MCF 10A (cell line): ENCODE results near the gene SELL. TPM values are rescaled to one million over a fixed set of nuclear protein-coding genes. Genes with fewer than 3 reads are reported as not detected.

Source experiments
- BruUV-seq: library from RNA; stranded (reverse); fragments of 400-500 nt; replicated peaks from 2 replicates; lab custom pipeline; 2021; lab: Mats Ljungman, UMichigan
- CTCF ChIA-PET: fragments of 300-600 bp; sonication (Branson Sonifier 250); formaldehyde crosslinking; extraction: SDS; loops from one replicate; lab custom pipeline; 2021; ENCODE audit warnings: antibody characterized with exemption, inconsistent platforms; lab: Yijun Ruan, JAX
- POLR2A ChIA-PET: fragments of 300-600, 350-650 bp; sonication (Branson Sonifier 250); formaldehyde crosslinking; extraction: SDS; loops from one replicate; lab custom pipeline; 2020; ENCODE audit warnings: antibody characterized with exemption, inconsistent platforms; lab: Yijun Ruan, JAX
- DNase-seq: peaks from one replicate; pipeline ENCODE4 v3.0.0-alpha.2; 2018; ENCODE audit not compliant: unreplicated experiment
- H3K27ac Mint-ChIP-seq: one replicate; pipeline ENCODE4 v1.8.0; 2022; ENCODE audit warnings: mild to moderate bottlenecking, low read depth, mixed read lengths; ENCODE audit not compliant: unreplicated experiment
- H3K27me3 Mint-ChIP-seq: one replicate; pipeline ENCODE4 v1.8.0; 2022; ENCODE audit warnings: mixed read lengths; ENCODE audit not compliant: insufficient read depth, unreplicated experiment
- H3K36me3 Mint-ChIP-seq: one replicate; pipeline ENCODE4 v1.8.0; 2022; ENCODE audit warnings: mild to moderate bottlenecking, moderate library complexity, mixed read lengths; ENCODE audit not compliant: insufficient read depth, unreplicated experiment
- H3K4me1 Mint-ChIP-seq: one replicate; pipeline ENCODE4 v1.8.0; 2022; ENCODE audit warnings: mixed read lengths; ENCODE audit not compliant: insufficient read depth, unreplicated experiment
- H3K4me3 Mint-ChIP-seq: one replicate; pipeline ENCODE4 v1.8.0; 2022; ENCODE audit warnings: mild to moderate bottlenecking, moderate library complexity, mixed read lengths; ENCODE audit not compliant: unreplicated experiment
- H3K9me3 Mint-ChIP-seq: one replicate; pipeline ENCODE4 v1.8.0; 2022; ENCODE audit warnings: mixed read lengths; ENCODE audit not compliant: unreplicated experiment
- intact Hi-C: fragments of 100-400 bp; cut with micrococcal nuclease; formaldehyde crosslinking; loops from 2 replicates; pipeline ENCODE4 v1.14.1; 2022
- total RNA-seq: library from RNA; stranded (reverse); gene quantifications from 2 replicates; pipeline ENCODE4 v1.2.3, GENCODE V29; 2022
- TF ChIP-seq, protein P1 (sequence below): fragments of 200-600 bp; IDR thresholded peaks from one replicate; pipeline ENCODE4 v1.8.0; 2022; ENCODE audit warnings: antibody characterized with exemption, mild to moderate bottlenecking; ENCODE audit not compliant: unreplicated experiment

Gene SELL
- total RNA-seq, 1 experiment from 2014 or later: not detected

- BruUV-seq: no TSS peak
- Mint-ChIP-seq H3K4me1 (peaks cover 7% of the 10 kb centered on the region), H3K27me3 (peaks cover 46% of the 10 kb centered on the region), H3K27ac (no peak overlapping the region), H3K36me3 (no peaks in the 10 kb centered on the region), H3K9me3 (no peaks in the 10 kb centered on the region), H3K4me3 (no peak overlapping the region)
- ChIA-PET POLR2A (no interaction called here), CTCF (interaction anchor here (4.8 kb wide), 1 partner anchor 107 kb away, joined by 30 read pairs; no protein-coding TSS in a partner anchor)
- TF ChIP-seq, protein P1, sequence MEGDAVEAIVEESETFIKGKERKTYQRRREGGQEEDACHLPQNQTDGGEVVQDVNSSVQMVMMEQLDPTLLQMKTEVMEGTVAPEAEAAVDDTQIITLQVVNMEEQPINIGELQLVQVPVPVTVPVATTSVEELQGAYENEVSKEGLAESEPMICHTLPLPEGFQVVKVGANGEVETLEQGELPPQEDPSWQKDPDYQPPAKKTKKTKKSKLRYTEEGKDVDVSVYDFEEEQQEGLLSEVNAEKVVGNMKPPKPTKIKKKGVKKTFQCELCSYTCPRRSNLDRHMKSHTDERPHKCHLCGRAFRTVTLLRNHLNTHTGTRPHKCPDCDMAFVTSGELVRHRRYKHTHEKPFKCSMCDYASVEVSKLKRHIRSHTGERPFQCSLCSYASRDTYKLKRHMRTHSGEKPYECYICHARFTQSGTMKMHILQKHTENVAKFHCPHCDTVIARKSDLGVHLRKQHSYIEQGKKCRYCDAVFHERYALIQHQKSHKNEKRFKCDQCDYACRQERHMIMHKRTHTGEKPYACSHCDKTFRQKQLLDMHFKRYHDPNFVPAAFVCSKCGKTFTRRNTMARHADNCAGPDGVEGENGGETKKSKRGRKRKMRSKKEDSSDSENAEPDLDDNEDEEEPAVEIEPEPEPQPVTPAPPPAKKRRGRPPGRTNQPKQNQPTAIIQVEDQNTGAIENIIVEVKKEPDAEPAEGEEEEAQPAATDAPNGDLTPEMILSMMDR: no peak
- no peak for DNase-seq
- intact Hi-C loops: loop anchor here (5.0 kb wide), 1 partner anchor 241 kb away; no protein-coding TSS in a partner anchor
Observed at GRCh38 chr1:169707912-169708604, 3.4 kb downstream of the SELL start.

DNA sequence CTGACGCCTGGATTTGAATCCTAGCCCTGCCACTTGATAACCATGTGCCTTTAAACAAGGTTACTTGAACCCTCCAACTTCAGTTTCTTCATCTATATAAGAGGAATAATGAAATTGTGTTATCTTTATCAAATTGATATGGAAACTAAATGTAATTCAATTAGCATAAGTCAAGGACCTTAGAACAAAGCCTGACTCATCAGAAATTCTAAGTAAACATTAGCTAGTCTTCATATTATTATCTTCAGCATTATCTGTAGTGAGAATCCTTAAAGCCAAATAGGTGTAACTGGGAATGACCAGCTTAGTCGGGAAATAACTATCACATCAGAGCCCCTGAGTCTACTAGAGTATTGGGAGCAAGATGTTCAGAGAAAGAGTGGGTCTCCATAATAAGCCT, 6.6 kb downstream of the SELL start:
- Mint-ChIP-seq H3K36me3 (no peaks in the 10 kb centered on the region), H3K9me3 (no peaks in the 10 kb centered on the region), H3K4me1 (no peaks in the 10 kb centered on the region), H3K27ac (no peak overlapping the region), H3K27me3 (peaks cover 42% of the 10 kb centered on the region), H3K4me3 (no peak overlapping the region)
- BruUV-seq: no TSS peak
- intact Hi-C loops: loop anchor here (5.0 kb wide), 1 partner anchor 237 kb away; no protein-coding TSS in a partner anchor
- TF ChIP-seq, protein P1: no peak
- ChIA-PET POLR2A (interaction anchor here (0.6 kb wide), 1 partner anchor 104 kb away, joined by 4 read pairs; no protein-coding TSS in a partner anchor), CTCF (interaction anchor here (0.5 to 1.4 kb wide), 6 partner anchors 8 to 290 kb away, joined by 3 to 5 read pairs (median 4); no protein-coding TSS in a partner anchor)
- DNase-seq: no peak

- Mint-ChIP-seq H3K4me3 (no peak overlapping the region), H3K9me3 (no peaks in the 10 kb centered on the region), H3K36me3 (no peaks in the 10 kb centered on the region), H3K4me1 (no peaks in the 10 kb centered on the region), H3K27me3 (peaks cover 17% of the 10 kb centered on the region), H3K27ac (no peak overlapping the region)
- ChIA-PET CTCF (interaction anchor here (0.6 to 4.0 kb wide), 10 partner anchors 11 to 1515 kb away, joined by 3 to 18 read pairs (median 4); partner anchors contain the start of gene F5), POLR2A (no interaction called here)
- intact Hi-C loops: no loop called here
- no peak for DNase-seq
- TF ChIP-seq, protein P1: no peak
- no TSS peak for BruUV-seq
Observed at GRCh38 chr1:169701261-169702005, 10.0 kb downstream of the SELL start.

- POLR2A ChIA-PET: no interaction called here
- DNase-seq: no peak
- Mint-ChIP-seq H3K27me3 (peaks cover 16% of the 10 kb centered on the region), H3K4me3 (no peak overlapping the region), H3K36me3 (no peaks in the 10 kb centered on the region), H3K9me3 (no peaks in the 10 kb centered on the region), H3K4me1 (no peaks in the 10 kb centered on the region), H3K27ac (no peak overlapping the region)
- CTCF ChIA-PET: interaction anchor here (0.7 to 1.3 kb wide), 5 partner anchors 10 to 224 kb away, joined by 3 to 5 read pairs (median 3); no protein-coding TSS in a partner anchor
- TF ChIP-seq, protein P1: no peak
- BruUV-seq: no TSS peak
- intact Hi-C loops: no loop called here
Observed at GRCh38 chr1:169699707-169700106, 11.7 kb downstream of the SELL start.
